Measurements from ENCODE around the gene PEPD.

PEPD gene

GRCh38 chr19:33383720-33384292 is 137.8 kb downstream of the PEPD start:
- DNase-seq (ENCODE audit: low read depth), result no peak

GRCh38 chr19:33382982-33383381 is 138.6 kb downstream of the PEPD start:
- DNase-seq (ENCODE audit: low read depth), result no peak

- DNase-seq (ENCODE audit: low read depth), result no peak
Observed at GRCh38 chr19:33382006-33382405, 139.6 kb downstream of the PEPD start.

- no peak for DNase-seq (ENCODE audit: low read depth)
Observed at GRCh38 chr19:33381101-33381500, 140.5 kb downstream of the PEPD start.

GRCh38 chr19:33379151-33379829 is 142.3 kb downstream of the PEPD start:
- DNase-seq (ENCODE audit: low read depth), result no peak

GRCh38 chr19:33377586-33378475 is 143.8 kb downstream of the PEPD start:
- no peak for DNase-seq (ENCODE audit: low read depth)

GRCh38 chr19:33376941-33377557 is 144.5 kb downstream of the PEPD start:
- no peak for DNase-seq (ENCODE audit: low read depth)

GRCh38 chr19:33376423-33376822 is 145.2 kb downstream of the PEPD start:
- no peak for DNase-seq (ENCODE audit: low read depth)

- no peak for DNase-seq (ENCODE audit: low read depth)
Observed at GRCh38 chr19:33375837-33376159, 145.8 kb downstream of the PEPD start.

GRCh38 chr19:33375156-33375836 is 146.3 kb downstream of the PEPD start:
- DNase-seq (ENCODE audit: low read depth), result no peak

- DNase-seq (ENCODE audit: low read depth), result no peak
Observed at GRCh38 chr19:33374236-33374714, 147.3 kb downstream of the PEPD start.

GRCh38 chr19:33373453-33374235 is 147.9 kb downstream of the PEPD start, which contains the start of gene CEBPG:
TSS of gene CEBPG (plus strand) at chr19:33373709. CDS start at chr19:33379240, 5,531 bp downstream.
- peak; percentile 87 for DNase-seq (ENCODE audit: low read depth)

- DNase-seq (ENCODE audit: low read depth), result no peak
Observed at GRCh38 chr19:33370783-33371182, 150.8 kb downstream of the PEPD start.

GRCh38 chr19:33368074-33368864 is 153.3 kb downstream of the PEPD start:
- DNase-seq (ENCODE audit: low read depth), result no peak

GRCh38 chr19:33366897-33367296 is 154.7 kb downstream of the PEPD start:
- no peak for DNase-seq (ENCODE audit: low read depth)

GRCh38 chr19:33366127-33366526 is 155.5 kb downstream of the PEPD start:
- DNase-seq (ENCODE audit: low read depth), result no peak

GRCh38 chr19:33365691-33366090 is 155.9 kb downstream of the PEPD start:
- no peak for DNase-seq (ENCODE audit: low read depth)

GRCh38 chr19:33363476-33363875 is 158.1 kb downstream of the PEPD start:
- DNase-seq (ENCODE audit: low read depth), result no peak

GRCh38 chr19:33362508-33363228 is 158.9 kb downstream of the PEPD start:
- no peak for DNase-seq (ENCODE audit: low read depth)

GRCh38 chr19:33359581-33359980 is 162.0 kb downstream of the PEPD start:
- no peak for DNase-seq (ENCODE audit: low read depth)

All from stimulated activated CD8-positive, alpha-beta memory T cell treated with anti-CD3 and anti-CD28 coated beads, Interleukin-4, amount 100 ng/mL, for 24 hours (primary cell).